ENCODE measurements around the gene FKTN.

FKTN gene

GRCh38 chr9:105667867-105668266, 109.9 kb downstream of the FKTN start:
- no peaks in the 10 kb centered on the region for H3K4me1 ChIP-seq
- TF ChIP-seq, protein P1, sequence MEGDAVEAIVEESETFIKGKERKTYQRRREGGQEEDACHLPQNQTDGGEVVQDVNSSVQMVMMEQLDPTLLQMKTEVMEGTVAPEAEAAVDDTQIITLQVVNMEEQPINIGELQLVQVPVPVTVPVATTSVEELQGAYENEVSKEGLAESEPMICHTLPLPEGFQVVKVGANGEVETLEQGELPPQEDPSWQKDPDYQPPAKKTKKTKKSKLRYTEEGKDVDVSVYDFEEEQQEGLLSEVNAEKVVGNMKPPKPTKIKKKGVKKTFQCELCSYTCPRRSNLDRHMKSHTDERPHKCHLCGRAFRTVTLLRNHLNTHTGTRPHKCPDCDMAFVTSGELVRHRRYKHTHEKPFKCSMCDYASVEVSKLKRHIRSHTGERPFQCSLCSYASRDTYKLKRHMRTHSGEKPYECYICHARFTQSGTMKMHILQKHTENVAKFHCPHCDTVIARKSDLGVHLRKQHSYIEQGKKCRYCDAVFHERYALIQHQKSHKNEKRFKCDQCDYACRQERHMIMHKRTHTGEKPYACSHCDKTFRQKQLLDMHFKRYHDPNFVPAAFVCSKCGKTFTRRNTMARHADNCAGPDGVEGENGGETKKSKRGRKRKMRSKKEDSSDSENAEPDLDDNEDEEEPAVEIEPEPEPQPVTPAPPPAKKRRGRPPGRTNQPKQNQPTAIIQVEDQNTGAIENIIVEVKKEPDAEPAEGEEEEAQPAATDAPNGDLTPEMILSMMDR (IDR thresholded peaks at IDR 0.05) = no peak
- no peaks in the 10 kb centered on the region for H3K36me3 ChIP-seq (ENCODE audit: control insufficient read depth, insufficient read depth, low read length)
- H3K4me2 ChIP-seq (ENCODE audit: low read length) = no peak overlapping the region
- H3K4me3 ChIP-seq (ENCODE audit: low read depth, low read length) = no peak overlapping the region
- H3K79me2 ChIP-seq = no peaks in the 10 kb centered on the region
- no peak overlapping the region for H3K27ac ChIP-seq
- H2AFZ ChIP-seq = no peak overlapping the region
- H3K9me3 ChIP-seq (ENCODE audit: control insufficient read depth, low read length) = no peaks in the 10 kb centered on the region
- H3K27me3 ChIP-seq (ENCODE audit: control insufficient read depth, insufficient read depth, low read length) = no peaks in the 10 kb centered on the region
- no peak overlapping the region for H3K9ac ChIP-seq

DNA sequence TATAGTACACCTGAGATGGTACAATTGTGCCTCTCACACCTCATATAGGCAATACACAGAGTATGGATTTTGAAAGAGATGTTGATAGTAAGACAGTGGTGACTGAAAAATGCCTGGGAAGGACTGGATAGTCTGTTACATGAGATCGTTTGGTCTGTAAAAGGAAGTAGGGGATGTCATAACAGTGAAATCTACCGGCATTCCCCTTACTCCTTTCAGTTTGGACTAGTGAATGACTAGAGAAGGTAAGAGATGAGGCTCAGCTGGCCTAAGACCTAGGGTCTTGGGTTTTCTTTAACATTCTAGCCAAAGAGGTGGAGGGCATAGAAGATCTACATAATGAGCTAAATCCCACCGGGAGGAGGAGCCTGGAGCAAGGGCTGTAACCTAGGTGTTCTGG, 112.4 kb downstream of the FKTN start:
- Histone ChIP-seq H2AFZ (no peak overlapping the region), H3K36me3 (ENCODE audit: control insufficient read depth, insufficient read depth, low read length) (no peaks in the 10 kb centered on the region), H3K27me3 (ENCODE audit: control insufficient read depth, insufficient read depth, low read length) (no peaks in the 10 kb centered on the region), H3K4me2 (ENCODE audit: low read length) (no peak overlapping the region), H3K9me3 (ENCODE audit: control insufficient read depth, low read length) (no peaks in the 10 kb centered on the region), H3K79me2 (no peaks in the 10 kb centered on the region), H3K9ac (no peak overlapping the region), H3K4me3 (ENCODE audit: low read depth, low read length) (no peak overlapping the region), H3K27ac (no peak overlapping the region), H3K4me1 (no peaks in the 10 kb centered on the region)
- TF ChIP-seq, protein P1 (IDR thresholded peaks at IDR 0.05) = no peak

DNA sequence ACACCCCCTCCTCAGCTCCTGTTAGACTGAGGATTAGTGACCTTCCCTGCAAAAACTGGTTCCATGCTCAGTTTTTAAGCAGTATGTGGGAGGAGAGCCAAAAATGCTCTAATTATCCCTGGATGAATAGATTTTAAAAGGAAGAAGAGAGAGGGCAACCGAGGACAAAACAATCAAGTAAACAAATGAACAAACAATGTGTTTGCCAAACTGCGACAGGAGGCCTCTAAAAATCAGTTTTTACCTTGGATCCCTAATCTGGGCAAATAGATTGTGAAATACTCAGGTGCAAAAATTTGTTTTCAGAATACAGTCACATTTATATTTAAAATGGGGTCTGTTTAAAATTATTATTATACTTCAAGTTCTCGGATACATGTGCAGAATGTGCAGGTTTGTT, 112.8 kb downstream of the FKTN start:
- Histone ChIP-seq H3K9ac (no peak overlapping the region), H3K36me3 (ENCODE audit: control insufficient read depth, insufficient read depth, low read length) (no peaks in the 10 kb centered on the region), H2AFZ (no peak overlapping the region), H3K9me3 (ENCODE audit: control insufficient read depth, low read length) (no peaks in the 10 kb centered on the region), H3K4me2 (ENCODE audit: low read length) (no peak overlapping the region), H3K4me1 (no peaks in the 10 kb centered on the region), H3K27me3 (ENCODE audit: control insufficient read depth, insufficient read depth, low read length) (no peaks in the 10 kb centered on the region), H3K27ac (no peak overlapping the region), H3K79me2 (no peaks in the 10 kb centered on the region), H3K4me3 (ENCODE audit: low read depth, low read length) (no peak overlapping the region)
- TF ChIP-seq, protein P1 (IDR thresholded peaks at IDR 0.05) = no peak

GRCh38 chr9:105672711-105673234, 114.8 kb downstream of the FKTN start:
- no peak overlapping the region for H3K4me2 ChIP-seq (ENCODE audit: low read length)
- H3K27me3 ChIP-seq (ENCODE audit: control insufficient read depth, insufficient read depth, low read length) = no peaks in the 10 kb centered on the region
- no peaks in the 10 kb centered on the region for H3K36me3 ChIP-seq (ENCODE audit: control insufficient read depth, insufficient read depth, low read length)
- H3K79me2 ChIP-seq = no peaks in the 10 kb centered on the region
- H3K4me3 ChIP-seq (ENCODE audit: low read depth, low read length) = no peak overlapping the region
- no peak overlapping the region for H3K9ac ChIP-seq
- H3K4me1 ChIP-seq = no peaks in the 10 kb centered on the region
- H2AFZ ChIP-seq = no peak overlapping the region
- no peaks in the 10 kb centered on the region for H3K9me3 ChIP-seq (ENCODE audit: control insufficient read depth, low read length)
- no peak overlapping the region for H3K27ac ChIP-seq
- TF ChIP-seq, protein P1 (IDR thresholded peaks at IDR 0.05) = no peak

- no peaks in the 10 kb centered on the region for H3K79me2 ChIP-seq
- no peak overlapping the region for H3K4me3 ChIP-seq (ENCODE audit: low read depth, low read length)
- no peak overlapping the region for H2AFZ ChIP-seq
- no peak overlapping the region for H3K27ac ChIP-seq
- H3K27me3 ChIP-seq (ENCODE audit: control insufficient read depth, insufficient read depth, low read length) = no peaks in the 10 kb centered on the region
- H3K4me1 ChIP-seq = no peaks in the 10 kb centered on the region
- H3K4me2 ChIP-seq (ENCODE audit: low read length) = no peak overlapping the region
- H3K36me3 ChIP-seq (ENCODE audit: control insufficient read depth, insufficient read depth, low read length) = no peaks in the 10 kb centered on the region
- no peak overlapping the region for H3K9ac ChIP-seq
- H3K9me3 ChIP-seq (ENCODE audit: control insufficient read depth, low read length) = no peaks in the 10 kb centered on the region
- TF ChIP-seq, protein P1 (IDR thresholded peaks at IDR 0.05) = no peak
Observed at GRCh38 chr9:105673850-105674387, 116.0 kb downstream of the FKTN start.
